GM20000 (cell line): ENCODE results near the gene SS18L1.

Experiments
- DNase-seq: peaks from one replicate; pipeline ENCODE4 v3.0.0; 2012; ENCODE audit warnings: low spot score
- CTCF ChIP-seq: IDR thresholded peaks from 2 replicates; pipeline ENCODE4 v1.5.1; 2012; ENCODE audit warnings: mild to moderate bottlenecking, control low read depth; ENCODE audit errors: extremely low read depth, missing control alignments

SS18L1 gene

DNA sequence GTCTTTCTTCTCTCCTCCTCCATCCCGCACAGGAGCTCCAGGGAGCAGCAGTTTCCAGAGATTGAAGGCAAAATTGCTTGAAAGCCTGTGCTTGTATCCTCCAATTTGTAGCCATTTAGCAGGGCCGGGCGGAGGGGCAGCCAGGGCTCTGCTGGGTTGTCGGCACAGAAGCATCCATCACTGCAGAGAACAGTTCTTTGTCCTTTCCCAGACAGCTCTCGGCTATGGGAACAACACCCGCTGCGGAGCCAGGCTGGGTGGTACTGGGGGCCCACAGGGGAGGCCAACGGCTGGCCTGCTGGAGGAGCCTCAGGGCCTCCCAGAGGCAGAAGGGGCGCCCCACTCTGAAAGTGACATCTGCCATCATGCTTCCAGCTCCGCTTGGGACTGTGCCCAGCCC, 68.7 kb downstream of the SS18L1 start:
- TF ChIP-seq CTCF: no peak
- DNase-seq: no peak

DNA sequence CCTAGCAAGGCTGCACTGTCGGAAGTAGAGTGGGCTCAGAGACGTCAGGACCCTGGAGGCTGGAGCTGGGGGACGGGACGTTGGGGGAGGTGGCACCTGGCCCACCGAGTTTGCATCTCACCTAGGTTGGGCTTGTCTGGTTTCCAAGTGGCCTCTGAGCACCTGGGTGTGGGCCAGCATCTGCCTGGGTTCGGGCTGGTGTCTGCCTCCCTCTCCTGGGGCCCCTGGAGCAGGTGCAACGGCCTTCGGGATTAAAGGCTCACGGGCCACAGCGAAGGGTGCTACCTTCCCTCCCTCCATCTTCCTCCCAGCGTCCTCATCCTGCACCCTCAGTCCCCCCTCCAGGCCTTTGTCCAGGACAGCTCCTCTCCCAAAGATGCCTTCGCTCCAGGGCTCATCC, 70.5 kb downstream of the SS18L1 start:
- DNase-seq: no peak
- no peak for TF ChIP-seq CTCF

DNA sequence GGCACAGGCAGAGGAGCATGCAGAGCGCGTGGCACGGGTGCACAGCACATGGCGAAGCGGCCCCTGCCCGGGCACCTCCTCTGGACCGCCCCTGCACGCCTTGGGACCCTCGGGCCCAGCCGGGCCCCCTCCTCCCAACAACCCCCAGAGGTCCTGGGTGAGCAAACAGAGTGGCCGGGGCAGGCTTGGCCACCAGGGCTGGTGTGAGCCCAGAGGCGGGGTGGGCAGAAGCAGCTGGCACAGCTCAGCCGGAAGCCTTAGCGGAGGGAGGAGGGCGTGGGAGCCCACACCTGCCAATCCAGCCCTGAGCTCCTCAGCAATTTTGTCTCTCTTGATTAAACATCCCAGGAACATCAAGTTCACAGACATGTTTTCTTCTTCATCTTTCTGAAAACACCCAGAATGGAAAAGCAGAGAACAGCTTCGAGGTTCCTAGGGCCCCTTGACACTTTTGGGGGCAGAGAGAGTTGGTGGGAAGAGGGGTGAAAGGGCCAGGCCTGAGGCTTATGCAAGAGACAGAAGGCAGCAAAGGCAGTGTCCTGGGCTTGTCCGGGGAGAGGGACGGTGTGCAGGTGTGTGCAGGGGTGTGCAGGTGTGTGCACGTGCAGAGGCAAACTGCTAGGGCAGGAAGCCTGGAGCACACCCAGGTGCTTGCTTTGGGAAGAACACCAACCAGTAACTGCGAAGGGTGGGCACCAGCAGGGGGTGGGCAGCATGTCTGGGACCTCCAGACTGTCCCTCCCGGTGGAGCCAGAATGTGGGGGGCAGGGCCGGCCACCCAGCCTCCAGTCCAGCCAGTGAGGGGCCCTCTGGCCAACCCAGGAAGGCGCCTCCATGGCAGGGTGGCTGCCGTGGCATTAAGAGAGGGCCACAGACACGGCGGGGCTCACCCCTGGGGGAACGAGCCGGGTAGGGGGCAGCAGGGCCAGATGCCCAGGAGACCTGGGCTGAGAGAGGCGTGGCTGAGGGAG, 71.7 kb downstream of the SS18L1 start:
- DNase-seq: no peak
- TF ChIP-seq CTCF: no peak

GRCh38 chr20:62215991-62216635, 72.5 kb downstream of the SS18L1 start:
- TF ChIP-seq CTCF: no peak
- no peak for DNase-seq

- TF ChIP-seq CTCF: no peak
- no peak for DNase-seq
Measured at GRCh38 chr20:62216636-62217566, 73.3 kb downstream of the SS18L1 start.

GRCh38 chr20:62217913-62218773, 74.6 kb downstream of the SS18L1 start:
- DNase-seq: no peak
- TF ChIP-seq CTCF: no peak
